ENCODE measurements around the gene GON4L. TPM values are rescaled to one million over a fixed set of nuclear protein-coding genes. Genes with fewer than 3 reads are reported as not detected.

The GON4L gene
- total RNA-seq, 1 donor from 2014 or later, result 89.5 TPM

DNA sequence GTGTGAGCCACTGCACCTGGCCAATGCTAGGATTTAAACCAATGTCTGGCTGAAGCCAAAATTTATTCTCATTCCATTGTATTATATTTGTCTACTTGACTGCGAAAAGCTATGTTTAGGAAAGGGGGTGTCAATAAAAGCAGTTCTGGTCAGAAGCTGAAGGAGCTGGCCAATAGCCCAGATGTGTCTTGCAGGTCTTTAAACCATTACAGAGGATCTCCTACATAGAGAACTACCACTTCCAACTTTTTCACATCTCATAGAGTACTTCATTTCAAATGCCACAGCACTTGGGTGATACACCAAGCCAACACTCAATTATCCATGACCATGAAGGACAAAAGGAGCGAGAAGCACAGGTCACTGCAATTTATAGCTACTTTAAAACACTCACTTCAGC, 4.9 kb upstream of the GON4L start:
- ChIA-PET CTCF (interaction anchor here (0.5 kb wide), 1 partner anchor 46 kb away, joined by 3 read pairs; no protein-coding TSS in a partner anchor), POLR2A (no interaction called here)
- no peaks in the 10 kb centered on the region for H3K9me3 Mint-ChIP-seq
- no peak overlapping the region for H3K4me3 Mint-ChIP-seq
- no peak overlapping the region for H3K27ac Mint-ChIP-seq
- no peak for DNase-seq
- H3K27me3 Mint-ChIP-seq, result peaks cover 2% of the 10 kb centered on the region
- H3K4me1 Mint-ChIP-seq, result peaks cover 34% of the 10 kb centered on the region
- ATAC-seq (ENCODE audit: low read depth), result no peak
- H3K36me3 Mint-ChIP-seq (ENCODE audit: low read depth), result peaks cover 2% of the 10 kb centered on the region
- intact Hi-C loops (cut with micrococcal nuclease), result no loop called here
- TF ChIP-seq CTCF (IDR thresholded peaks at IDR 0.05), result no peak

- DNase-seq (no peak), ATAC-seq (ENCODE audit: low read depth) (no peak)
- Mint-ChIP-seq H3K4me3 (no peak overlapping the region), H3K27me3 (peaks cover 2% of the 10 kb centered on the region), H3K4me1 (peaks cover 42% of the 10 kb centered on the region), H3K9me3 (no peaks in the 10 kb centered on the region), H3K36me3 (ENCODE audit: low read depth) (peaks cover 5% of the 10 kb centered on the region), H3K27ac (no peak overlapping the region)
- TF ChIP-seq CTCF (IDR thresholded peaks at IDR 0.05), result no peak
- intact Hi-C loops (cut with micrococcal nuclease), result no loop called here
- ChIA-PET CTCF (no interaction called here), POLR2A (no interaction called here)
These were observed 4.0 kb upstream of the GON4L start for GRCh38 chr1:155860970-155861510.

- Mint-ChIP-seq H3K36me3 (ENCODE audit: low read depth) (peaks cover 7% of the 10 kb centered on the region), H3K27me3 (peaks cover 2% of the 10 kb centered on the region), H3K27ac (peak overlapping the region; percentile 94), H3K4me1 (peaks cover 48% of the 10 kb centered on the region), H3K9me3 (no peaks in the 10 kb centered on the region), H3K4me3 (peak overlapping the region; percentile 98)
- TF ChIP-seq CTCF (IDR thresholded peaks at IDR 0.05), result no peak
- CTCF ChIA-PET, result no interaction called here
- POLR2A ChIA-PET, result interaction anchor here (0.5 to 1.8 kb wide), 9 partner anchors 48 to 536 kb away, joined by 3 to 5 read pairs (median 3); partner anchors contain the start of genes ARHGEF2 and PMF1
- ATAC-seq (ENCODE audit: low read depth) (no peak), DNase-seq (peak; percentile 32)
- intact Hi-C loops (cut with micrococcal nuclease), result loop anchor here (1.0 kb wide), 3 partner anchors 51 to 194 kb away; partner anchors contain the start of genes KHDC4, LAMTOR2 and RIT1
These were observed 3.2 kb upstream of the GON4L start for GRCh38 chr1:155859881-155860871.

GRCh38 chr1:155859234-155859829, 2.3 kb upstream of the GON4L start, which contains the start of gene SYT11:
Gene SYT11 (plus strand): TSS chr1:155859567. CDS start chr1:155859762, 195 bp downstream.
- Mint-ChIP-seq H3K9me3 (no peaks in the 10 kb centered on the region), H3K4me1 (peaks cover 49% of the 10 kb centered on the region), H3K27ac (peak within 1 kb of the TSS; percentile 97), H3K27me3 (peaks cover 2% of the 10 kb centered on the region), H3K36me3 (ENCODE audit: low read depth) (peaks cover 14% of the 10 kb centered on the region), H3K4me3 (peak within 1 kb of the TSS; percentile 98)
- ChIA-PET POLR2A (interaction anchor here (0.5 to 1.8 kb wide), 12 partner anchors 23 to 535 kb away, joined by 3 to 5 read pairs (median 3); partner anchors contain the start of genes ARHGEF2 and PMF1), CTCF (no interaction called here)
- DNase-seq (peak; percentile 82), ATAC-seq (ENCODE audit: low read depth) (peak; percentile 91)
- intact Hi-C loops (cut with micrococcal nuclease), result loop anchor here (1.0 kb wide), 3 partner anchors 52 to 195 kb away; partner anchors contain the start of genes KHDC4, LAMTOR2 and RIT1
- TF ChIP-seq CTCF (IDR thresholded peaks at IDR 0.05), result no peak

Data from activated B cell treated with CpG ODN at 0.5 μM for 24 hours (primary cell).